Tibial nerve (tissue), 4 donors: ENCODE results near the gene ZDHHC9.

Source experiments
- CTCF ChIP-seq, 5 experiments: fragments of 200-600 bp in 3 of 5; fragments of 450-650 bp in 2 of 5; sonication (generic) in 3 of 5; IDR thresholded peaks; one replicate each; pipeline ENCODE4 v1.5.1; 2016 to 2019; ENCODE audit warnings: antibody characterized with exemption in 5 of 5, mild to moderate bottlenecking in 3 of 5, moderate library complexity in 2 of 5
- EP300 ChIP-seq, 2 donors: sonication (generic); formaldehyde crosslinking; IDR thresholded peaks; one replicate each; pipeline ENCODE4 v1.6.1; 2017; ENCODE audit warnings: antibody characterized with exemption in 2 of 2, mild to moderate bottlenecking in 1 of 2

DNA sequence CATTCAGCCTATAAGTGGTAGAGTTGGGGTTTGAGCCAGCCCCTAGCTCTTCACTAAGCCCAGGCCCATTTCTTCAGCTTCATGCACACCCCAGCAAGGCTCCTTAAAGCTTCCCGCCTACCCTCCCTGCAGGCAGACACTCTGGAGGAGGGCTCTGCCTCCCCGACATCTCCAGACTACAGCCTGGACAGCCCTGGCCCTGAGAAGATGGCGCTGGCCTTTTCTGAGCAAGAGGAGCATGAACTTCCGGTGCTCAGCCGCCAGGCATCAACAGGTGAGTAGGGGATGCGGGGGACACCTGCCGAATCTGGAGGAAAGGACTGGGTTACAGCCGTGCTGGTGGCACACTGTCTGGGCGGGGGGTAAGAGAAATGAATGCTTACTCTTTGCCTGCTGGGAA lies 52.9 kb downstream of the ZDHHC9 start:
- TF ChIP-seq CTCF (IDR thresholded peaks at IDR 0.05): no peak
- TF ChIP-seq EP300 (IDR thresholded peaks at IDR 0.05): no peak
